Chondrocyte (in vitro differentiated cells): ENCODE results near the gene ERGIC3. TPM values are rescaled to one million over a fixed set of nuclear protein-coding genes. Genes with fewer than 3 reads are reported as not detected.

Source experiments
- DNase-seq: peaks from one replicate; pipeline ENCODE4 v3.0.0; 2021; ENCODE audit warnings: mixed read lengths, low spot score
- H3K27ac Mint-ChIP-seq: one replicate; pipeline ENCODE4 v1.8.0; 2021; ENCODE audit warnings: mild to moderate bottlenecking, moderate library complexity, mixed read lengths; ENCODE audit not compliant: unreplicated experiment
- H3K27me3 Mint-ChIP-seq: 2 replicates; pipeline ENCODE4 v1.8.0; 2021; ENCODE audit warnings: low read depth, mixed read lengths
- H3K36me3 Mint-ChIP-seq: 2 replicates; pipeline ENCODE4 v1.8.0; 2021; ENCODE audit warnings: low read depth, mixed read lengths
- H3K4me1 Mint-ChIP-seq: 2 replicates; pipeline ENCODE4 v1.8.0; 2021; ENCODE audit warnings: low read depth, mild to moderate bottlenecking, mixed read lengths
- H3K4me3 Mint-ChIP-seq: one replicate; pipeline ENCODE4 v1.8.0; 2021; ENCODE audit warnings: mild to moderate bottlenecking, moderate library complexity, mixed read lengths; ENCODE audit not compliant: unreplicated experiment
- H3K9me3 Mint-ChIP-seq: 2 replicates; pipeline ENCODE4 v1.8.0; 2021; ENCODE audit warnings: low read depth, mixed read lengths
- total RNA-seq: library from RNA; stranded (reverse); gene quantifications from 3 replicates; pipeline ENCODE4 v1.2.1, GENCODE V29; 2021
- TF ChIP-seq, protein P1 (sequence below): fragments of 200-600 bp; sonication (generic); IDR thresholded peaks from 2 replicates; pipeline ENCODE4 v1.5.0; 2021; ENCODE audit warnings: antibody characterized with exemption, mild to moderate bottlenecking, moderate library complexity

The ERGIC3 gene
- total RNA-seq, 1 donor from 2014 or later, result 208 TPM

GRCh38 chr20:35561671-35562070 lies 19.8 kb downstream of the ERGIC3 start:
- peak; percentile 72 for DNase-seq
- TF ChIP-seq, protein P1, sequence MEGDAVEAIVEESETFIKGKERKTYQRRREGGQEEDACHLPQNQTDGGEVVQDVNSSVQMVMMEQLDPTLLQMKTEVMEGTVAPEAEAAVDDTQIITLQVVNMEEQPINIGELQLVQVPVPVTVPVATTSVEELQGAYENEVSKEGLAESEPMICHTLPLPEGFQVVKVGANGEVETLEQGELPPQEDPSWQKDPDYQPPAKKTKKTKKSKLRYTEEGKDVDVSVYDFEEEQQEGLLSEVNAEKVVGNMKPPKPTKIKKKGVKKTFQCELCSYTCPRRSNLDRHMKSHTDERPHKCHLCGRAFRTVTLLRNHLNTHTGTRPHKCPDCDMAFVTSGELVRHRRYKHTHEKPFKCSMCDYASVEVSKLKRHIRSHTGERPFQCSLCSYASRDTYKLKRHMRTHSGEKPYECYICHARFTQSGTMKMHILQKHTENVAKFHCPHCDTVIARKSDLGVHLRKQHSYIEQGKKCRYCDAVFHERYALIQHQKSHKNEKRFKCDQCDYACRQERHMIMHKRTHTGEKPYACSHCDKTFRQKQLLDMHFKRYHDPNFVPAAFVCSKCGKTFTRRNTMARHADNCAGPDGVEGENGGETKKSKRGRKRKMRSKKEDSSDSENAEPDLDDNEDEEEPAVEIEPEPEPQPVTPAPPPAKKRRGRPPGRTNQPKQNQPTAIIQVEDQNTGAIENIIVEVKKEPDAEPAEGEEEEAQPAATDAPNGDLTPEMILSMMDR, result peak; percentile 7
- Mint-ChIP-seq H3K9me3 (no peaks in the 10 kb centered on the region), H3K4me1 (peaks cover 2% of the 10 kb centered on the region), H3K36me3 (peaks cover 14% of the 10 kb centered on the region), H3K27ac (no peak overlapping the region), H3K27me3 (no peaks in the 10 kb centered on the region), H3K4me3 (no peak overlapping the region)

DNA sequence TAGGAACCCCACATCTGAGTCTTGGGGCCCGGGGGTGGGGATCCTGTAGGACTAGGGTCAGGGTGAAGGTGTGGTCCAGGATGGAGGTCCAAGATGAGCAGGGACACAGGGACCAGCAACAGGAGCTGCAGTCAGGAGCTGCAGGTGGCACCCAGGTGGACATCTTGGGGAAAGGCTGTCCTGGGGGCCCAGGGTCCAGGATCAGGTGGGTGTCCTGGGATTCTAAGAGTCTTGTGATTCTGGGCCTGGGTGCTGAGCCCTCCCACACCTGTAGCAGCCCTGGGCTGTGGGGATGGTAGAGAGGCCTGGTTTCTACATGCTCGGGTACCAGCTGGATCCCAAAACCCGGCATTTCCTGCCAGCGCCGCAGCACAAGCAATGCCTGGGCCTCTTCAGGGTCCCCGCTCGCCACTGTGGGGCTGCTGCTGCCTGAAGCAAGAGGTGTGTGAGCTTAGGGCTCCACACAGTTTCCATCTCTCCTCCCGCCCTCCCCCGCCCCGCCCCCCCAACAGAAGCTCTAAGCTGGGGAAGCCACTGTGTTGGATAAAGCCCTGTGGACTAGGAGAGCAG lies 20.7 kb downstream of the ERGIC3 start:
- peaks cover 2% of the 10 kb centered on the region for H3K4me1 Mint-ChIP-seq
- H3K36me3 Mint-ChIP-seq, result peaks cover 10% of the 10 kb centered on the region
- H3K27ac Mint-ChIP-seq, result no peak overlapping the region
- peak; percentile 70 for DNase-seq
- no peaks in the 10 kb centered on the region for H3K9me3 Mint-ChIP-seq
- TF ChIP-seq, protein P1, result no peak
- H3K27me3 Mint-ChIP-seq, result peaks cover 3% of the 10 kb centered on the region
- no peak overlapping the region for H3K4me3 Mint-ChIP-seq

DNA sequence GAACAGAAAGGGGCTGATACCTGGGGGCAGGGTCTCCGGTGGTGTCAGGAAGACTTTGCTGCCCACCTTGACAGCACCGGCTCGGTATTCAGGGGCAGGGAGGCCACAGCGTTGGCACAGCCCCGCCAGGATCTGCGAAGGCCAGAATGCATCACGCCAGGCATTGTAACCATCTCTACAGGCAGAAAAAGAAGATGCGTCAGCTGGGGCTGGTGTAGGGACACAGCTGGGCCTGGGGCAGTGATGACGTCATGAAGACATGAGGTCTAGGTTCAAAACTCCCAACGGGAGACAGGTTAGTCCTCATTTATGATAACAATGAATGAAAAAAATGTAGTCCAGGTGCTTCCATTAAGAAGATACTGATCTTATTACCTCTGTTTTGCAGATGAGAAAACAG lies 22.0 kb downstream of the ERGIC3 start:
- peaks cover 2% of the 10 kb centered on the region for H3K4me1 Mint-ChIP-seq
- H3K4me3 Mint-ChIP-seq, result no peak overlapping the region
- H3K9me3 Mint-ChIP-seq, result no peaks in the 10 kb centered on the region
- DNase-seq, result peak; percentile 60
- H3K27me3 Mint-ChIP-seq, result peaks cover 5% of the 10 kb centered on the region
- no peak overlapping the region for H3K27ac Mint-ChIP-seq
- H3K36me3 Mint-ChIP-seq, result peaks cover 2% of the 10 kb centered on the region
- TF ChIP-seq, protein P1, result no peak

DNA sequence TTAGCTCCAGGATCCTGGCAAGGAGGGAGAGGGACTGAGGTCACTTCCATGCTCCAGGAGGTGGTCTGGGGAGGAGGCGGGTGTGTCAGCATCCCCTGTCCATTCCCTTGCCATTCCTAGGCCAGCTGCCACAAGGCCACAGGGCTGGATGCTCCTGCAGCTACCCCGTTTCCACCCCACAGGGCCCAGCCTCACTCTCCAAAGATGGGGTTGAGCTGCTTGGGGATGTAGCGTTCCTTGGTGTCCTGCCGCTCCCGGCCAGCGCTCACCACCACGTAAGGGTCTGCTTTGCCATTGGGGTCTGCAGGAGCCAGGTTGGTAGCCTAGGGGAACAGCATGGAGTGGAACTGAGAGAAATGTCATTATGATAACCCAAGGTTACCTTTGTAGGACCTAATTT lies 23.0 kb downstream of the ERGIC3 start:
- peaks cover 2% of the 10 kb centered on the region for H3K4me1 Mint-ChIP-seq
- H3K36me3 Mint-ChIP-seq, result peaks cover 2% of the 10 kb centered on the region
- peaks cover 5% of the 10 kb centered on the region for H3K27me3 Mint-ChIP-seq
- TF ChIP-seq, protein P1, result no peak
- no peak overlapping the region for H3K27ac Mint-ChIP-seq
- H3K9me3 Mint-ChIP-seq, result no peaks in the 10 kb centered on the region
- no peak overlapping the region for H3K4me3 Mint-ChIP-seq
- peak; percentile 86 for DNase-seq

DNA sequence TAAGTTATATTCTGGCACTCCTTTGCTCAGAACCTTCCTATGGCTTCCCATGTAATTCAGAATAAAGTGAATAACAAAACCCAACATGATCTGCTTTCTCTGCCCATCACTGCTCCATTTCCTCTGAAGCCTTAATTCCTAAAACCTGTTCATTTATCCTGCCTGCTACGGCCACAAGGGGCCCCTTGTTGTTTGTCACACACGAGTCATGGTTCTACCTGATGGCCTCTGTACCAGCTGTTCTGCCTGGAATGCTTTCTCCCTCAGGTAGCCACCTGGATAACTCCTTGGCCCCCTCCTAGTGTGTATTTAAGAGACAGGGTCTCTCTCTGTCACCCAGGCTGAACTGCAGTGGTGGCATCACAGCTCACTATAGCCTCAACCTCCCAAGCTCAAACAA lies 26.8 kb downstream of the ERGIC3 start:
- Mint-ChIP-seq H3K4me3 (no peak overlapping the region), H3K9me3 (peaks cover 3% of the 10 kb centered on the region), H3K36me3 (peaks cover 9% of the 10 kb centered on the region), H3K27me3 (peaks cover 5% of the 10 kb centered on the region), H3K27ac (no peak overlapping the region), H3K4me1 (no peaks in the 10 kb centered on the region)
- peak; percentile 8 for DNase-seq
- TF ChIP-seq, protein P1, result peak; percentile 43
